ENCODE measurements around the gene NEAT1. TPM values are rescaled to one million over a fixed set of nuclear protein-coding genes. Genes with fewer than 3 reads are reported as not detected.

The NEAT1 gene
- total RNA-seq, 2 donors from 2014 or later: 110 to 1,326 TPM

DNA sequence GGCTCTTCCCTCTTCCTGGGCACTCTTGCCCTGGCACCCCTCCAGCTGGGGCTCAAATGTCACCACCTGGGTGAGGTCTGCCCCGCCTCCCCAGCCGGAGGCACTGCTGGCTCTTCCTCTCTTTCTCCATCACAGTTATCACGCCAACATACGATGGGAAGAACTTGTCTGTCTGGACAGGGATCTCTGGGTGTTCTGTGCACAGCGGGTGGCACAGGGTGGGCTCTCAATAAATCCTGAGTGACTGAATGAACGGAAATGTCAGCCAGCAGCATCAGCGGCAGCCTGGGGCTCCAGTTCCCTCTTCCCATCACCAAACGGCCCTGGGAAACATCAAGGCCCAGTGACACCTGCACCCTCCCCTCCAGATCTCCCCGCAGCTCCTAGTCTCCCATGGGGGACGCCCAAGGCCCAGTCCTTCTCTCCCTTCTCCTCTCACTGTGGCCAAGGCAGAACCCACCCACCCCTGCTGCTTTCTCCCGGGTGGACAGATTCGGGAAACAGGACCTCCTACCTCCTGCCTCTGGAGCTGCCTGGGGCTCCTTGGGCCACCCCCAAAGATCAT lies 39.7 kb upstream of the NEAT1 start:
- 6% methylated on average over 12 of the region's 12 CpGs for WGBS
- H3K4me1 ChIP-seq (replicated peaks): peaks cover 9% of the 10 kb centered on the region
- H3K9me3 ChIP-seq: no peaks in the 10 kb centered on the region
- H3K27ac ChIP-seq: peak overlapping the region; percentile 95 to 98
- TF ChIP-seq, protein P1, sequence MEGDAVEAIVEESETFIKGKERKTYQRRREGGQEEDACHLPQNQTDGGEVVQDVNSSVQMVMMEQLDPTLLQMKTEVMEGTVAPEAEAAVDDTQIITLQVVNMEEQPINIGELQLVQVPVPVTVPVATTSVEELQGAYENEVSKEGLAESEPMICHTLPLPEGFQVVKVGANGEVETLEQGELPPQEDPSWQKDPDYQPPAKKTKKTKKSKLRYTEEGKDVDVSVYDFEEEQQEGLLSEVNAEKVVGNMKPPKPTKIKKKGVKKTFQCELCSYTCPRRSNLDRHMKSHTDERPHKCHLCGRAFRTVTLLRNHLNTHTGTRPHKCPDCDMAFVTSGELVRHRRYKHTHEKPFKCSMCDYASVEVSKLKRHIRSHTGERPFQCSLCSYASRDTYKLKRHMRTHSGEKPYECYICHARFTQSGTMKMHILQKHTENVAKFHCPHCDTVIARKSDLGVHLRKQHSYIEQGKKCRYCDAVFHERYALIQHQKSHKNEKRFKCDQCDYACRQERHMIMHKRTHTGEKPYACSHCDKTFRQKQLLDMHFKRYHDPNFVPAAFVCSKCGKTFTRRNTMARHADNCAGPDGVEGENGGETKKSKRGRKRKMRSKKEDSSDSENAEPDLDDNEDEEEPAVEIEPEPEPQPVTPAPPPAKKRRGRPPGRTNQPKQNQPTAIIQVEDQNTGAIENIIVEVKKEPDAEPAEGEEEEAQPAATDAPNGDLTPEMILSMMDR (IDR thresholded peaks at IDR 0.05): no peak
- no peak for TF ChIP-seq POLR2AphosphoS5 (IDR thresholded peaks at IDR 0.05)
- TF ChIP-seq POLR2A (IDR thresholded peaks at IDR 0.05): no peak
- intact Hi-C loops (cut with DNase I): loop anchor here (1.0 to 2.0 kb wide), 2 partner anchors 32 to 127 kb away; no protein-coding TSS in a partner anchor
- no peaks in the 10 kb centered on the region for H3K27me3 ChIP-seq (replicated peaks; ENCODE audit: insufficient read depth)
- H3K36me3 ChIP-seq: no peaks in the 10 kb centered on the region
- peak overlapping the region; percentile 22 to 26 for H3K4me3 ChIP-seq
- no peak for DNase-seq (ENCODE audit: low spot score)

DNA sequence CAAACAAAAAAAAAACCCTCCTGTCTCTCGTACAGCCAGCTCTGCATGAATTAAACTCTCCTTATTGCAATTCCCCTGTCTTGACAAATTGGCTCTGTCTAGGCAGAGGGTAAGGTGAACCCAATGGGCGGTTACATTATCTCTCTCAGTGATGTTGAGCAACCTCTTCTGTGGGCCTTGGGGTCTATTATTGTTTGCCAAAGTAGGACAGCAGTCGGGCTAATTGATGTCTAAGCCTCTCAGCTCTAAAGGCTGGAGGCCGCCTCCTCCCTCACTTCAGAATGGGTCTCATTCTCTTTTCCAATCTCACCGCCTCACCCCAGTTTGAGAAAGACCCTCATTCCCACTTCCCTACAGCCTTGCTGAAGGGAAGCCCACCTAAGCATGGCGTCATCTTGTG lies 38.8 kb upstream of the NEAT1 start:
- TF ChIP-seq POLR2AphosphoS5 (IDR thresholded peaks at IDR 0.05): no peak
- TF ChIP-seq POLR2A (IDR thresholded peaks at IDR 0.05): no peak
- TF ChIP-seq, protein P1 (IDR thresholded peaks at IDR 0.05): no peak
- Histone ChIP-seq H3K9me3 (no peaks in the 10 kb centered on the region), H3K36me3 (no peaks in the 10 kb centered on the region), H3K27ac (peak overlapping the region; percentile 95 to 98), H3K4me3 (no peak overlapping the region), H3K4me1 (replicated peaks) (peaks cover 9% of the 10 kb centered on the region), H3K27me3 (replicated peaks; ENCODE audit: insufficient read depth) (no peaks in the 10 kb centered on the region)
- intact Hi-C loops (cut with DNase I): loop anchor here (2.0 kb wide), 1 partner anchor 31 kb away; no protein-coding TSS in a partner anchor
- WGBS: 77% methylated on average over 6 of the region's 6 CpGs
- DNase-seq (ENCODE audit: low spot score): no peak

DNA sequence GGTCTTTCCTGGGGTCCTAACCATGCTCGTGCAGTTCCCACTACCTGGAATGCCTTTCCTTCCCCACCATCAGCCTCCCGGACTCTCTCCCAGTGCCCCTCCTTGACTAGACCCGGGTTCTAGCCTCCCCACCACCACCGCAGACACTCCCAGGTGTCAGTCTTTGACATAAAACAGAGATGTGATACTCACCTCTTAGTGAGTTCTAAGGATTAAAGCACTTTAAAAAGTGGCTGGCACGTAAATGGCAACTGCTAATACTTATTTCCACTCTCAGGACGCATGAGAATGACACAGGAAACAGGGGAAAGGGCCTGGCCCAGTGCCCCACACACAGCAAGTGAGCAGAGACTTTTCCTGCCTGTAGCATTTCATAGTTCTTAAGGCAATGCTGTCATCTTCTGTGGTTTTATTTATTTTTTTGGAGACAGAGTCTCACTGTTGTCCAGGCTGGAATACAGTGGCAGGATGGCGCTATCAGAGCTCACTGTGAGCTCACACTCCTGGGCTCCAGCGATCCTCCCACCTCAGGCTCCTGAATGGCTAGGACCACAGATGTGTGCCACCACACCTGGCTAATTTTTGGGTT lies 38.2 kb upstream of the NEAT1 start:
- intact Hi-C loops (cut with DNase I): no loop called here
- WGBS: 80% methylated on average over 8 of the region's 8 CpGs
- Histone ChIP-seq H3K4me1 (replicated peaks) (peaks cover 9% of the 10 kb centered on the region), H3K27me3 (replicated peaks; ENCODE audit: insufficient read depth) (no peaks in the 10 kb centered on the region), H3K27ac (peak overlapping the region; percentile 95 to 98), H3K9me3 (no peaks in the 10 kb centered on the region), H3K4me3 (no peak overlapping the region), H3K36me3 (no peaks in the 10 kb centered on the region)
- no peak for DNase-seq (ENCODE audit: low spot score)
- TF ChIP-seq, protein P1 (IDR thresholded peaks at IDR 0.05): no peak
- TF ChIP-seq POLR2AphosphoS5 (IDR thresholded peaks at IDR 0.05): no peak

DNA sequence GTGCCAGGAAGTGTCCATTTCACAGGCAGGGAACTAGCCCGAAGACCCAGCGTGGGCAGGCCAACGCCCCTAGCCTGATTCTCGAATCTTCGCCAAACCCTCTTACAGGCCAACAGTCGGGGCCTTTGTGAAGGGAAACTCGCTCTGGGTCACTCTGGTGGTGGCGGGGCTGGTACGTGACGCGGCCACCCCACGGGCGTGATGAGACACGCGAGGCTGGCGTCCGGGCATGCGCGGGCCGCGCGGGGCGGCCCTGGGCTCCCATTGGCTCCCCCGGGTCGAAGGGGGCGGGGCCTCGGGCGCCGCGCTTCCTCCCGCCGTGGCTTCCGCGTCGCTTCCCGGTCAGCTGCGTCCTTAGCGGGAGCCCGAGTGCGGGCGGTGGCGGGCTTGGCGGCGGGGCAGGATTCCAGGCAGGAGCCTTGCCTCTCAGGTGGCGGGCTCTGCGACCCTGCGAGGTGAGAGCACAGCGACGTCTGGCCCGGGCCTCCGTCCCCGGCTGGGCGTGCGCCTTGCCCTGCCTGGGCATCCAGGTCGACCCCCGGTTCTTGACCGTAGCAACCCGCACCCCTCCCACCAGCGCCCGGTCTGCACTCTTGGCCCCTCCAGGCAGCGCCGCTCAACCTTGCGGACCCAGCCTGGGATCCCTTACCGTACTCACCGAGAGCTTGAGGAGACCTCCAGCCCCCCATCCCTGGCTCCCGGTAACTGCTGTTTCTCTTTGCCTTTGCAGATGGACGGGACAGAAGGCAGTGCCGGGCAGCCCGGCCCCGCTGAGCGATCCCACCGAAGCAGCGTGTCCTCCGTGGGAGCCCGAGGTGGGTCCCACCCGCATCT lies 36.1 kb upstream of the NEAT1 start, which contains the start of gene FRMD8:
TSS of gene FRMD8 (plus strand) at position 331 of the 834 bp plus-strand sequence. CDS start at position 731, 400 bp downstream.
- Histone ChIP-seq H3K36me3 (no peaks in the 10 kb centered on the region), H3K9me3 (no peaks in the 10 kb centered on the region), H3K4me3 (peak within 1 kb of the TSS; percentile 88 to 92), H3K4me1 (replicated peaks) (peaks cover 17% of the 10 kb centered on the region), H3K27ac (peak within 1 kb of the TSS; percentile 95 to 98), H3K27me3 (replicated peaks; ENCODE audit: insufficient read depth) (no peaks in the 10 kb centered on the region)
- peak; percentile 90 for DNase-seq (ENCODE audit: low spot score)
- TF ChIP-seq POLR2A (IDR thresholded peaks at IDR 0.05): peak; percentile 97
- TF ChIP-seq, protein P1 (IDR thresholded peaks at IDR 0.05): no peak
- peak; percentile 89 for TF ChIP-seq POLR2AphosphoS5 (IDR thresholded peaks at IDR 0.05)
- WGBS: 1% methylated on average over 70 of the region's 76 CpGs
- intact Hi-C loops (cut with DNase I): no loop called here
